ENCODE results near the gene RGS9.
"Not testable (repeated sequence)": the region's sequence is repeated elsewhere in the genome, so short reads cannot be mapped to it uniquely, and the experiment has no call there.

Gene RGS9

GRCh38 chr17:65158041-65158440 is 20.9 kb downstream of the RGS9 start:
- no peak for DNase-seq

DNA sequence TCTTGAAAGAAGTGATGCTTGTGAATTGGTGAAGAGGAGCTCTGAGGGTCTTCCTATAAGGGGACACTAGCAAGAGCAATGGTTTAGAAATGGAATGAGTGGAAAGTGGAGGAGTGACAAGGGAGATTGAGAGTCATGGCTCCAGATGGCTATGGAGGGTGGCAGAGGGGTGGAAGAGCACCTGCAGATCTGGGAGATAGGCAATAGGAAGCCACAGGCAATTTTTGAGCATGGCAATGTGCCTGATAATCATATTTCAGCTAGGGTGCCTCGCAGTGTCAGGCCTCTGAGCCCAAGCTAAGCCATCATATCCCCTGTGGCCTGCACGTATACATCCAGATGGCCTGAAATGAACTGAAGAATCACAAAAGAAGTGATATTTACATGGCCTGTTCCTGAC is 21.5 kb downstream of the RGS9 start:
- DNase-seq: no peak

DNA sequence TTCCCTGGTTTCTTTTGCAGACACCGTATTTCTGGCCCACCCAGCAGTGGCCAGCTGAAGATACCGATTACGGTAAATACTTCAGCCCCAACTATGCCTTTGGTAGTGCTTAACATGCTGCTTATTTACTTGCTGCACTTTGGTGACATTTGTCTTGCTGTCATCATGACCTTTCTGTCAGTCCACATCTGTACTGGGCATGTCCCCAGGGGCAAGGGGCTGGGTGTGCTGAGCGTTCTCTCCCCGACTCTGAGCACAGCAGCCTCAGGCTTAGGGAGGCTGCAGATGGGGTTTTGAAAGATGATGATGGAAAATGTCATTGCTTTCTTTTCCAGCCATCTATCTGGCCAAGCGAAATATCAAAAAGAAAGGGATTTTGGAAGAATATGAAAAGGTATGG is 23.3 kb downstream of the RGS9 start:
- DNase-seq: no peak

- DNase-seq: peak; percentile 66
Measured at GRCh38 chr17:65163990-65164495, 26.9 kb downstream of the RGS9 start.

GRCh38 chr17:65166787-65167186 is 29.6 kb downstream of the RGS9 start:
- DNase-seq: no peak

DNA sequence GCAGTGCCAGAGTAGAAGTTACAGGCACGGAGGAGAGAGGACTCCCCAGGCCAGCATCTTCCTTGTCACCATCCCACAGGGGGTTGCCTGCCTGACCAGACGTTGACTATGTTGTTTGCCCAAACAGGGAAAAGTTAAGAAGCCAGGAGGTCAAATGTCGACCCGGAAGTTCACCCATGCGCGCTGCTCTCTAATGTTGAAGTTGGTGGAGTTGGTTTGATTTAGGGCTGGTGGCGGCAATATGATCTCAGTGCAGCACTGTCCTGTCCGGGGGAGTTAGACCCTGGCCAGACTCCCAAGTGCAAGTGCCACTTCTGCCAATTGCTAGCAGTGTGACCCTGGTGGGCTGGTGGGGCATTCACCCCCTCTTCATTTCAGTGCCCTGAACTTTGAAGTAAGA is 30.4 kb downstream of the RGS9 start:
- DNase-seq: no peak

DNA sequence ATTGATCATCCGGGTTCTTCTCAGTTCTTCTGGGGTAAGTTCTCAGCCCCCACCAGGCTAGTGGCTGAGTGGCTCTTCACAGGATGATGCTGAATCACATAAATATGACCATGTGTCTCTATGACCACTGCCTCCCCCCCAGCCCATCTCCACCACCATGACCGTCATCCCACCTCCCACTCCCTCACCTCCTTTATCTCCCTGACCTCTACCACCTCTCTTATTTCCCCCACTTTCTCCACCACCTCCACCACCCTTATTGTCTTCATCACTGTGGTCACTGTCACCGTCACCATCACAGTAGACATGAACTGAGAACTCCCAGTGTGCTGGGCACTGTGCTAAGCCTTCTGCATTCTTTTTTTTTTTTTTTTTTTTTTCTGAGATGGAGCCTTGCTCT is 32.5 kb downstream of the RGS9 start:
- DNase-seq: no peak

DNA sequence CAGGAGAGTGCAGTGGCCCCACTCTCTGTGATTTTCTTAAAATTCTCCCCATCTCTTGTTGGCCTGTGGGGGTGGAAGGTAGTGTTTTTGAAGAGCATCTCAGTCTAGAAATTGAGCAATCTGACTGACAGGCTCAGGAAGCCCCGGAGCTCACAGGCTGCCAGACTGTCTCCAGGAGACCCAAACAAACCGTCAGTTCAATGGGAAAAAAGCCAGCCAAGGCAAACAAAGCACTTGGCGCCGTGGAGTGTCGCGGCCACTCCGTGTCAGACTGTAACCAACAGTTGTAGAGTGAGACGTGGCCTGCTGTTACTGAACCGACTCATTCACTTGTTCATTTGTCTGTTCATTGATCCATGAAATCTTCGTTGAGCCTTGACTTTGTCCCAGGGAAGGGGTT is 33.7 kb downstream of the RGS9 start:
- DNase-seq: no peak

DNA sequence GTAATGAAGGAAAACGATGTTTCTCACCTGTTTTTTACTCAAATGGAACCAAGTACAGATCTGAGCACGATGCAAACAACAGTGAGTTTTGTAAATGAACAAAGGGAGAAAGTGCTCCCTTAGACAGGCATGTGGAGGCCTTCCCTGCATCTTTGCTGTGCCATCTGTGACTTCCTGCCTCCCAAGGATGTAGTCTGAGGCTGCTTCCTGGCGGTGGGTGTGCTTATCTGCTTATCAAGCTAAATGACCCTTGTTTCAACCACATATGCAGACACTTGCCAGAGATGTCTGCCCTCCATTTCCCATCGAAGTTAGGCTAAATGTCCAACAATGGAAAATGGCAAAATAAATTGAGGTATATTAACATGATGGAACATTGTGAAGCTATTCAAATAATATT is 34.6 kb downstream of the RGS9 start:
- no peak for DNase-seq

DNA sequence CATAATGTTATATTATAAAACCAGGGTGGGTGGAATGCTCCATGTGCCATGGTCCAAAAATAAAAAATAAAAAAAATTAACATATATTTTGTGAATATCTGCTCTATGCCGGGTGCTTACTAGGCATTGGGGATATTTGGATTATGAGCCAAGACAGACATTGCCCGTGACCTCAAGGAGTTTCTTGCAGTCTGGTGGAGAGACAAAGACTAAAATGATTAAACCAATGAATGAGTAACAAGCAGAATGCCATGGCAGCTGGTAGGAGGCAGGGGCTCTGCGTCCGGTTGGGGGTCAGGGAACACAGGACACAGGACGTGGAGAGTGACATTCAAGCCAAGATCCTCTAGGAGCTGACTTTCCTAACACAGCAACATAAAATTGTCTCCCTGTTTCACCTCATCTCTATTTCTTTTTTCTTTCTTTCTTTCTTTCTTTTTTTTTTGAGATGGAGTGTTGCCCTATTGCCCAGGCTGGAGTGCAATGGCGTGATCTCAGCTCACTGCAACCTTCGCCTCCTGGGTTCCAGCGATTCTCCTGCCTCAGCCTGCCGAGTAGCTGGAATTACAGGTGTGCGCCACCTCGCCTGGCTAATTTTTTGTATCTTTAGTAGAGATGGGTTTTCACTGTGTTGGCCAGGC is 35.4 kb downstream of the RGS9 start:
- DNase-seq: no peak

GRCh38 chr17:65173284-65173793 is 36.2 kb downstream of the RGS9 start:
- DNase-seq: peak; percentile 79

DNA sequence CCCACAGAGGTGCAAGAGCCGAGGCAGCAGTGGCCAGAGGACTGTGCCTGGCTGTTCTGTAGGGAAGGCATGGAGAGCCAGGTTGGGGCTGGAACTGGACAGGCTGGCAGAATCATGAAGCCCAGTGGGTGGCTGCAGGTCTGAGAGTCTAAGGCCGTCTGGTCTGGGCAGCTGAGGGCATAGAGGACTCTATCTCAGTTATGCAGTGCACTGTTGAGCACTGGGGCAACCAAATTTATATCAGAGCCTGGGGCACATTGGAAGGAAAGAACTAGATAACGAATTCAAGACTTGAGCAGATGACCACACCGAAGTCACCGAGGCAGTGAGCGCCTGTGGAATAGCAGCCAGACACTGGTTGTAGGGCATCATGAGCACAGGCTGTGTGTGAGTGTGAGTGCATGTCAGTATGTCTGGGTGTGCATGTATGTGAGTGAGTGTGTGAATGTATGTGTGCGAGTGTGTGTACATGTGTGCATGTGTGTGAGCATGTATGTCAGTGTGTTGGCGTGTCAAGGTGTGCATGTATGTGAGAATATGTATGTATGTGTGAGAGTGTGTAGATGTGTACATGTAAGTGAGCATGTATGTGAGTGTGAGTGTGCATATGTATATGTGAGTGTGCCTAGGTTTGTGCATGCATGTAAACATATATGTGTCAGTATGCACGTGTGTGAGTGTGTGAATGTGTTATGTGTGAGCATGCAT is 37.0 kb downstream of the RGS9 start:
- no peak for DNase-seq

GRCh38 chr17:65174974-65175373 is 37.8 kb downstream of the RGS9 start:
- no peak for DNase-seq

- DNase-seq: no peak
Measured at GRCh38 chr17:65175952-65176351, 38.8 kb downstream of the RGS9 start.

- no peak for DNase-seq
Measured at GRCh38 chr17:65176646-65177409, 39.7 kb downstream of the RGS9 start.

GRCh38 chr17:65177901-65178300 is 40.7 kb downstream of the RGS9 start:
- no peak for DNase-seq

DNA sequence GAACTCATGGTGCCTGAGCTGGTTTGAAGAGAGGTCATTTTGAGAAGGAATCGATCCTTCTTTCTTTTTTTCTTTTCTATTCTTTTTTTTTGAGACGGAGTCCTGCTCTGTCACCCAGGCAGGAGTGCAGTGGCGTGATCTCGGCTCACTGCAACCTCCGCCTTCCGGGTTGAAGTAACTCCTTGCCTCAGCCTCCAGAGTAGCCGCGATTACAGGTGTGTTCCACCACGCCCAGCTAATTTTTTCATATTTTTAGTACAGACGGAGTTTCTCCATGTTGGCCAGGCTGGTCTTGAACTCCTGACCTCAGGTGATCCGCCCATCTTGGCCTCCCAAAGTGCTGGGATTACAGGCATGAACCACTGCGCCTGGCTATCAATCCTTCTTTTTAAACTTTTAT is 43.1 kb downstream of the RGS9 start:
- DNase-seq: not testable (repeated sequence)

DNA sequence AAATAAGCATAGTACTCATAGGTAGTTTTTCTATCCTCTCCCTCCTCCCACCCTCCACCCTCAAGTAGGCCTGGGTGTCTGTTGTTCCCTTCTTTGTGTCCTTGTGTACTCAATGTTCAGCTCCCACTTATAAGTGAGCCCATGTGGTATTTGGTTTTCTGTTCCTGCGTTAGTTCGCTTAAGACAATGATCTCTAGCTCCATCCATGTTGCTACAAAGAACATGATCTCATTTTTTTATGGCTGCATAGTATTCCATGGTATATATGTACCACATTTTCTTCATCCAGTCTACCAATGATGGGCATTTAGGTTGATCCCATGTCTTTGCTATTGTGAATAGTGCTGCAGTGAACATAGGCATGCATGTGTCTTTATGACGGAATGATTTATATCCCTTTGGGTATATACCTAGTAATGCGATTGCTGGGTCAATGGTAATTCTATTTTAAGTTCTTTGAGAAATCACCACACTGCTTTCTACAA is 43.6 kb downstream of the RGS9 start:
- DNase-seq: not testable (repeated sequence)

- DNase-seq: peak; percentile 63
Measured at GRCh38 chr17:65181237-65182061, 44.3 kb downstream of the RGS9 start.

DNA sequence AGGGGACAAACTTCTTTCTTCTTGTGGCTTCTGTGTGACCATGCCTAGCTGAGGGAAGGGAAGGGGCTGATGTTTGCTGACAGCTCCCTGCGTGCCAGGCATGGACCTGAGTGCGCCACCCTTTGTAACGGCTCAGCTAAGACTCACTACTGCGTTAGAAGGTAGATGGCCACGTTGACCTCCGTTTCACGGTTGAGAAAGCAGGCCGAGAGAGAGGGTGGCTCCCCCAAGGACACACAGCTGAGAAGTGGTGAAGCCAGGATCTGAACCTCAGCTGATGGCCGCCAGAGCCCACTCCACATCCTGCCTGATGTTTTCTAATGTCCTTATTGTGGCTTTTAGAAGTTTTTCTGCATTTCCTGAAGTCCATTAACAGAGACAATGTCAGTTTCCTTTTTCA is 45.1 kb downstream of the RGS9 start:
- no peak for DNase-seq

GRCh38 chr17:65183736-65184135 is 46.6 kb downstream of the RGS9 start:
- no peak for DNase-seq

- no peak for DNase-seq
Measured at GRCh38 chr17:65184235-65184959, 47.2 kb downstream of the RGS9 start.
